ENCODE results near the gene CPNE4.
"Not testable (repeated sequence)": the region's sequence is repeated elsewhere in the genome, so short reads cannot be mapped to it uniquely, and the experiment has no call there.

The CPNE4 gene

GRCh38 chr3:131914090-131914691 lies 120.6 kb downstream of the CPNE4 start:
- no peak overlapping the region for H3K27ac Mint-ChIP-seq
- ATAC-seq (replicated peaks), result no peak
- no peak overlapping the region for H3K4me3 Mint-ChIP-seq
- no peak for DNase-seq
- H3K27me3 Mint-ChIP-seq, result peaks cover 0 to 9% of the 10 kb centered on the region in 2 donors
- H3K9me3 Mint-ChIP-seq, result no peaks in the 10 kb centered on the region
- no peaks in the 10 kb centered on the region for H3K36me3 Mint-ChIP-seq (ENCODE audit: insufficient read depth)
- no peaks in the 10 kb centered on the region for H3K4me1 Mint-ChIP-seq (ENCODE audit: low read depth in 2 of 2)

DNA sequence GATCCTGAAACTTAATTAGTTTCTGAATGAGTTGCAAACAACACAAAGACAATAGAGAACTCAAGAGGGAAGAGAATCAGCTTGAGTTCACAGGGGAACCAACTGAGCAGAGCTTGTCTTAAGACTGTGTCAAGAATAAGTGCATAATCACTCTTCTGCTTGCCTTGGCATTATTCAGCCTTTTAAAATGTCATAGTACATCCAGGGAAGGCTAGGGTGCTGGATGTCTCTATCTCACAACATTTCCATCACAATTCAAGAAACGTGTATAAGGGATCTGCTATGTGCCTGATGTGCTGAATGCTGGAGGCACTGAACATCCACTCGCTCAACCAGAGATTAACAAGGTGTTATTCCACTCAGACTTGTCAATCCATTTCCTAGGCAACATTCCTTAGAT lies 122.6 kb downstream of the CPNE4 start:
- ATAC-seq (replicated peaks) (no peak), DNase-seq (no peak)
- Mint-ChIP-seq H3K4me1 (ENCODE audit: low read depth in 2 of 2) (no peaks in the 10 kb centered on the region), H3K9me3 (no peaks in the 10 kb centered on the region), H3K27me3 (peaks cover 0 to 9% of the 10 kb centered on the region in 2 donors), H3K4me3 (no peak overlapping the region), H3K36me3 (ENCODE audit: insufficient read depth) (no peaks in the 10 kb centered on the region), H3K27ac (no peak overlapping the region)

- Mint-ChIP-seq H3K9me3 (no peaks in the 10 kb centered on the region), H3K4me1 (ENCODE audit: low read depth in 2 of 2) (no peaks in the 10 kb centered on the region), H3K4me3 (no peak overlapping the region), H3K36me3 (ENCODE audit: insufficient read depth) (no peaks in the 10 kb centered on the region), H3K27ac (no peak overlapping the region), H3K27me3 (no peaks in the 10 kb centered on the region)
- ATAC-seq (replicated peaks) (no peak), DNase-seq (no peak)
These were observed 127.0 kb downstream of the CPNE4 start for GRCh38 chr3:131907796-131908195.

DNA sequence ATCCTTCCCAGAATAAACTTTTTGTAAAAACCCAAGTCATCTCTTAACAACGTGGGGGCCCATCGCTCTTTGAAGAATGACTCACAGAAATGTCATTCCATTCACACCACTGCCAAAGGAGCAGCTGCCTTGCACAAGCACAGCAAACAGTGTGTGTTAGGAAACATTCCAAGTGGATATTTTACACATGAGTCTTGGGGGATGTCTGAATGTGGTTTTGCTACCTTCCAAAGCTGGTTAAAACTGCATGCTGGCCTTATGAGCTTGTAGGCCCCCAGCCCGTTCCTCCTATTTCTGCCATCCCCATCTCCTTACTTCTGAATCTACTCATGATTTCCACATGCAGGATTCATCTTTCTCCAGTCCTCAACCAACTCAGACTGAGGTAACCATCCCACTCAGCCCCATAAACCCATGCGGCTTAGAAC lies 130.8 kb downstream of the CPNE4 start:
- DNase-seq, result no peak

DNA sequence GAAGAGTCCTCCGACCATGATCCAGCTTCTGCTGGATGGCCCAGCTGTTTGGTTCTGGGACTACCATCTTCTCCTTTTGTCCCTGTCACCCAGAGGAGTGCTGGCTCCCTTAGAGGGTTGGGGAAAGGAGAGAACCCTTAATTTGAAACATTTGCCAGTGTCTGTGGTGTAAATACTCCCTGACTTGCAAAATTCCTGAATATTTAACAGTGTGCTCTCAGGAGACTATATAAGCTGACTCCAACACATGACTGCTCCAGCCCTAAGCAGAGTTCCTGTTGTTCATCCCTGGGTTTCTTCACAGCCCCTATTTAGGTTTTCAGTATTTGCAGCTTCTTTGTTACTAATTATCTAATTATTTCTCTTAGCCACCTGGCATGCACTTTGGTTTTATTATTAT lies 133.1 kb downstream of the CPNE4 start:
- DNase-seq (no peak), ATAC-seq (replicated peaks) (no peak)
- no peak overlapping the region for H3K27ac Mint-ChIP-seq
- H3K4me1 Mint-ChIP-seq (ENCODE audit: low read depth in 2 of 2), result no peaks in the 10 kb centered on the region
- no peak overlapping the region for H3K4me3 Mint-ChIP-seq
- peaks cover 0 to 1% of the 10 kb centered on the region in 2 donors for H3K9me3 Mint-ChIP-seq
- H3K27me3 Mint-ChIP-seq, result no peaks in the 10 kb centered on the region
- no peaks in the 10 kb centered on the region for H3K36me3 Mint-ChIP-seq (ENCODE audit: insufficient read depth)

More for the DNA sequence above, 130.8 kb downstream of the CPNE4 start:
- H3K36me3 Mint-ChIP-seq (ENCODE audit: insufficient read depth), result no peaks in the 10 kb centered on the region
- no peak overlapping the region for H3K4me3 Mint-ChIP-seq
- peaks cover 0 to 1% of the 10 kb centered on the region in 2 donors for H3K9me3 Mint-ChIP-seq
- no peak for ATAC-seq (replicated peaks)
- no peaks in the 10 kb centered on the region for H3K27me3 Mint-ChIP-seq
- no peak overlapping the region for H3K27ac Mint-ChIP-seq
- no peaks in the 10 kb centered on the region for H3K4me1 Mint-ChIP-seq (ENCODE audit: low read depth in 2 of 2)

- ATAC-seq (replicated peaks) (no peak), DNase-seq (no peak)
- no peak overlapping the region for H3K4me3 Mint-ChIP-seq
- H3K4me1 Mint-ChIP-seq (ENCODE audit: low read depth in 2 of 2), result no peaks in the 10 kb centered on the region
- no peak overlapping the region for H3K27ac Mint-ChIP-seq
- no peaks in the 10 kb centered on the region for H3K36me3 Mint-ChIP-seq (ENCODE audit: insufficient read depth)
- H3K27me3 Mint-ChIP-seq, result no peaks in the 10 kb centered on the region
- H3K9me3 Mint-ChIP-seq, result peaks cover 0 to 1% of the 10 kb centered on the region in 2 donors
These were observed 133.9 kb downstream of the CPNE4 start for GRCh38 chr3:131900891-131901290.

DNA sequence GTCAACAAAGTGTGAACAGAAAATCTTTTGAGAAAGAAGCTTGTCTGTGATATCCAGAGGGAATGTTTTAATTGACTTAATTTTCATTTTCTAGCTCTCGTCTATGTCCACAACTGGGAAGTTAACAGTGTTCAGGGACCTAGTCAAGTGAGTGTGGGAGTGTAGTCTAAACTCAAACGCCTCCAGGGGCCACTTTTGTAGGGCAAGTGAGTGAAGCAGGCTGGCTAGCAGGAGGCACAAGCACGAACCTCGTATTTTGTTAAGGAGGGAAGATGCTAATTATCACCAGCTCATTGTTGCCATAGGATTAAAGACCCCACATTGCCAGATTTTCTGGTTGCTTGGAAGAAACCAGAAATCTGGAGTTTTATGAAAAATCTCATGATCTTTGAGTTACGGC lies 135.8 kb downstream of the CPNE4 start:
- Mint-ChIP-seq H3K4me3 (no peak overlapping the region), H3K9me3 (peaks cover 0 to 1% of the 10 kb centered on the region in 2 donors), H3K27me3 (no peaks in the 10 kb centered on the region), H3K4me1 (ENCODE audit: low read depth in 2 of 2) (no peaks in the 10 kb centered on the region), H3K27ac (no peak overlapping the region), H3K36me3 (ENCODE audit: insufficient read depth) (no peaks in the 10 kb centered on the region)
- ATAC-seq (replicated peaks) (no peak), DNase-seq (no peak)

DNA sequence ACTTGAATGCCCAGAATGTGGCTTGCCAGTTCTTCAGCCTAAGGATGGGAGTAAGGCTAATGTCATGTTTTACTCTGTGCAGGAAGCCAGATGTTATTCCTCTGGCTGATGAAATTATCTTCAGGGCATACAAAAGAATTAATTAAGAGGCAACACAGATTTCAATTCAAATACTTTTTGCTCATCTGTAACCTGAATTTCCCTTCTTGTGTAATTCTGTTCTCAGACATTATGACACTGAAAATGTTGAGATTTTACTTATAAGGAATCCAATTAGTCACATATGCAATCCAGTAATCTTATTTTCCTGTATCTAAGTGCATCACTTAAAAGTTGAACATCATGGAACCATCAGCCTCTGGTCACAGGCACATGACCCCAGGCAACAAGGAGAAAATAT lies 136.5 kb downstream of the CPNE4 start:
- Mint-ChIP-seq H3K4me1 (ENCODE audit: low read depth in 2 of 2) (no peaks in the 10 kb centered on the region), H3K27me3 (no peaks in the 10 kb centered on the region), H3K9me3 (peaks cover 0 to 1% of the 10 kb centered on the region in 2 donors), H3K4me3 (no peak overlapping the region), H3K27ac (no peak overlapping the region), H3K36me3 (ENCODE audit: insufficient read depth) (no peaks in the 10 kb centered on the region)
- ATAC-seq (replicated peaks) (no peak), DNase-seq (no peak)

GRCh38 chr3:131896285-131896684 lies 138.5 kb downstream of the CPNE4 start:
- Mint-ChIP-seq H3K4me1 (ENCODE audit: low read depth in 2 of 2) (no peaks in the 10 kb centered on the region), H3K36me3 (ENCODE audit: insufficient read depth) (no peaks in the 10 kb centered on the region), H3K27ac (no peak overlapping the region), H3K9me3 (peaks cover 0 to 1% of the 10 kb centered on the region in 2 donors), H3K4me3 (no peak overlapping the region), H3K27me3 (no peaks in the 10 kb centered on the region)
- no peak for ATAC-seq (replicated peaks)
- DNase-seq, result no peak

DNA sequence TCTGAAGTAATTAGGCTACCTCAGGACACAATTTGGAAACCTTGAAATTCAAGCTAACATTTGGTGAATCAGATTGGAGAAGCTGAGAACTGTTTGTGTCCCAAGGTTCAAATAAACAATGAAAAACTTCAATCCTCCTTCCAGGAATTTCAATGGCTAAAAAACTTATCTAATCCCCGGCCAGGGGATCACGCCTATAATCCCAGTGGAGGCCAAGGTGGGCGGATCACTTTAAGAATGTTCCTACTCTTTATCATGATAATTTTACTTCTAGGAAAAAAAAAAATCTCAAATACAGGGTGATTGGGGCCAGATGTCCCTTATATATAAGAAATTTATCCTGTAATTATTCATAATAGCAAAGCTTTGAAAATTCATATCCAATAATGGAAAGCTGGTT lies 139.0 kb downstream of the CPNE4 start:
- Mint-ChIP-seq H3K27ac (no peak overlapping the region), H3K36me3 (ENCODE audit: insufficient read depth) (no peaks in the 10 kb centered on the region), H3K9me3 (no peaks in the 10 kb centered on the region), H3K27me3 (no peaks in the 10 kb centered on the region), H3K4me1 (ENCODE audit: low read depth in 2 of 2) (no peaks in the 10 kb centered on the region), H3K4me3 (no peak overlapping the region)
- DNase-seq (no peak), ATAC-seq (replicated peaks) (no peak)

DNA sequence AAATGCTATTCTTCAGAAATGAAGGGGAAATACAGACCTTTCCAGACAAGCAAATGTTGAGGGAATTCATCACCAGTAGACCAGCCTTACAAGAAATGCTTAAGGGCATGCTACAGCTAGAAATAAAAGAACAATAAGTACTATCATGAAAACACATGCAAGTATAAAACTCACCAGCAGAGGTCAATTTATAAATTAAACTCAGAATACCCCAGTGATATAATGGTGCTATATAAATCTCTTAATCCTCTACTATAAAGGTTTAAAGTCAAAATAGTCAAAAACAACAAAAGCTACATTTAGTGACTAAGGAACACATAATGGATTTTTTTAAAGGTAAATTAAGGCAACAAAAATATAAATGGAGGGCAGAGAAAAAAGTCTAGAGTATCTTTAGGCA lies 142.5 kb downstream of the CPNE4 start:
- Mint-ChIP-seq H3K9me3 (no peaks in the 10 kb centered on the region), H3K27ac (no peak overlapping the region), H3K27me3 (peaks cover 1 to 3% of the 10 kb centered on the region in 2 donors), H3K36me3 (ENCODE audit: insufficient read depth) (no peaks in the 10 kb centered on the region), H3K4me1 (ENCODE audit: low read depth in 2 of 2) (no peaks in the 10 kb centered on the region), H3K4me3 (no peak overlapping the region)
- ATAC-seq (replicated peaks) (no peak), DNase-seq (no peak)

DNA sequence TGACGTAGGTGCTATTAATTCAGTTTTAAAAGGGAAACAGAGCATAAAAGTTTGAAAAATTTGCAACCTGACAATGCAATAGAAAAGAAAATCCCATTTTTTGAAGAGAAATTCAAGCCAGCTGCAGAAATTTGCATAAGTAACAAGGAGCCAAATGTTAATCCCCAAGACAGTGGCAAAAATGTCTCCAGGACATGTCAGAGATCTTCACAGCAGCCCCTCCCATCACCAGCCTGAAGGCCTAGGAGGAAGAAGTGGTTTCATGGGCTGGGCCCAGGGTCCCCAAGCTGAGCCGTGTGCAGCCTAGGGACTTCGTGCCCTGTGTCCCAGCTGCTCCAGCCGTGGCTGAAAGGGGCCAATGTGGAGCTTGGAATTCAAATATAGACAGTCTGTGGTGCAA lies 148.9 kb downstream of the CPNE4 start:
- not testable (repeated sequence) for H3K36me3 Mint-ChIP-seq (ENCODE audit: insufficient read depth); H3K9me3 Mint-ChIP-seq; ATAC-seq (replicated peaks); DNase-seq; H3K4me3 Mint-ChIP-seq; H3K4me1 Mint-ChIP-seq (ENCODE audit: low read depth in 2 of 2); H3K27ac Mint-ChIP-seq; H3K27me3 Mint-ChIP-seq

DNA sequence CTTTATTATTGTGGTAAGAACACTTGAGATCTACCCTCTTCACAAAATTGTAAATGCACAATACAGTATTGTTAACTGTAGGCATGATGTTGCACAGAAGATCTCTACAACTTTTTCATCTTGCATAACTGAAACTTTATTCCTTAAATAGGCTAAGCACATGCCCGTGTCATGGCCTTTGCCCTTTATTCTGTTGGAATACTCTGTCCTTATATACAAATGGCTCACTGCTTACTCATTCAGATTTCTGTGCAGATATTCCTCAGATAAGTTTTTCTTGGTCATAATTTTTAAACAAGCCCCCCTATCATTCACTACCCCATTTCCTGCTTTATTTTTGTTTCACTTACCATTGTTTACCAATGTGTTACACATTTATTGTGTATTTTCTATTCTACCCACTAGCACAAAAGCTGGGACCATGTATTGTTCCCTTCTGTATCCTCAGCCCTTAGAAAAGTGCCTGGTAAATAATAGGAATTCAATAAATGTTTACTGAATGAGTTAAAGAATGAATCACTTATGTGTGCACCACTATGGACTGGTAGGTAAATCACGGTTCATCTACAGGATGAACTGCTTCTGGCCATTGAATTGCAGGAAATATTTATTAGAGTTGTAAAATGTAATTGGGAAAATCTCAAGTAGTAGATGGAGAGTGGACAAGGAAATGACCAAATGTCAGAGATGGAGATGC lies 151.0 kb downstream of the CPNE4 start:
- no peak for ATAC-seq (replicated peaks)
- Mint-ChIP-seq H3K36me3 (ENCODE audit: insufficient read depth) (no peaks in the 10 kb centered on the region), H3K27me3 (peaks cover 6 to 9% of the 10 kb centered on the region in 2 donors), H3K4me1 (ENCODE audit: low read depth in 2 of 2) (no peaks in the 10 kb centered on the region), H3K27ac (no peak overlapping the region), H3K9me3 (no peaks in the 10 kb centered on the region), H3K4me3 (no peak overlapping the region)
- no peak for DNase-seq

DNA sequence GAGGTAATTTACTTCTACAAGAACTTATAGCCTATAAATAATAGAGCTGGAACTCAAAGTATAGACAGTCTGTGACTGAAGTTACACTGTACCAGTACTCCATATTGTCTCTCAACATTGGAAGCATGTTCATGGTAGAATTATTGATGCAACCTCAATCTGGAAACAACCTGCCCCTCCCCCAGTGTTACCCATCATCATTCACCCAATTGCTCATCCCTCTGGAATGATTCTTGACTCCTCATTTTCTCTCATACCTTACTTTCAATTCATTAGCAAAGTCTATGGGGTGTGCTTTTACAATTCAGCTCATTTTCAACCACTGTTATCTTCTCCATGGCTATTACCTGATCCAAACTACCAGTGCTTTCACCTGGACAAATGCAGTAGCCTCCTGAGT lies 151.7 kb downstream of the CPNE4 start:
- H3K27ac Mint-ChIP-seq, result no peak overlapping the region

More for the DNA sequence above, 151.7 kb downstream of the CPNE4 start:
- no peak for ATAC-seq (replicated peaks)
- Mint-ChIP-seq H3K9me3 (no peaks in the 10 kb centered on the region), H3K27me3 (peaks cover 6 to 9% of the 10 kb centered on the region in 2 donors), H3K4me3 (no peak overlapping the region), H3K4me1 (ENCODE audit: low read depth in 2 of 2) (no peaks in the 10 kb centered on the region), H3K36me3 (ENCODE audit: insufficient read depth) (no peaks in the 10 kb centered on the region)
- DNase-seq, result no peak

Data from effector memory CD8-positive, alpha-beta T cell (primary cell).